Measurements from ENCODE around the gene SAP30L.

Gene SAP30L

GRCh38 chr5:154466147-154466546 is 20.4 kb downstream of the SAP30L start:
- no peak overlapping the region for H3K27ac ChIP-seq (ENCODE audit: low read depth, low read length)
- H3K4me3 ChIP-seq (ENCODE audit: low read length) = no peak overlapping the region
- no peaks in the 10 kb centered on the region for H3K4me1 ChIP-seq (ENCODE audit: insufficient read depth, low read length)
- H3K9me3 ChIP-seq (ENCODE audit: insufficient read depth, low read depth, low read length) = no peaks in the 10 kb centered on the region
- 75% methylated on average over 5 of the region's 5 CpGs for WGBS
- H3K27me3 ChIP-seq (ENCODE audit: insufficient read depth, low read length) = peaks cover 52% of the 10 kb centered on the region
- H3K9ac ChIP-seq (ENCODE audit: low read depth, low read length) = no peak overlapping the region
- no peaks in the 10 kb centered on the region for H3K36me3 ChIP-seq (ENCODE audit: insufficient read depth, low read length)

- Histone ChIP-seq H3K9me3 (ENCODE audit: insufficient read depth, low read depth, low read length) (no peaks in the 10 kb centered on the region), H3K9ac (ENCODE audit: low read depth, low read length) (no peak overlapping the region), H3K36me3 (ENCODE audit: insufficient read depth, low read length) (no peaks in the 10 kb centered on the region), H3K27me3 (ENCODE audit: insufficient read depth, low read length) (peaks cover 58% of the 10 kb centered on the region), H3K4me1 (ENCODE audit: insufficient read depth, low read length) (no peaks in the 10 kb centered on the region), H3K4me3 (ENCODE audit: low read length) (no peak overlapping the region), H3K27ac (ENCODE audit: low read depth, low read length) (no peak overlapping the region)
- 83% methylated on average over 5 of the region's 5 CpGs for WGBS
These were observed 20.9 kb downstream of the SAP30L start for GRCh38 chr5:154466671-154467070.

- no peaks in the 10 kb centered on the region for H3K9me3 ChIP-seq (ENCODE audit: insufficient read depth, low read depth, low read length)
- H3K9ac ChIP-seq (ENCODE audit: low read depth, low read length) = no peak overlapping the region
- no peaks in the 10 kb centered on the region; the same call in 1 of the 2 replicates for H3K4me1 ChIP-seq (ENCODE audit: insufficient read depth, low read length)
- WGBS = 36% methylated on average over 18 of the region's 18 CpGs
- no peak overlapping the region for H3K4me3 ChIP-seq (ENCODE audit: low read length)
- peaks cover 69% of the 10 kb centered on the region for H3K27me3 ChIP-seq (ENCODE audit: insufficient read depth, low read length)
- no peak overlapping the region for H3K27ac ChIP-seq (ENCODE audit: low read depth, low read length)
- no peaks in the 10 kb centered on the region for H3K36me3 ChIP-seq (ENCODE audit: insufficient read depth, low read length)
These were observed 22.0 kb downstream of the SAP30L start for GRCh38 chr5:154467655-154468354.

GRCh38 chr5:154470137-154470536 is 24.3 kb downstream of the SAP30L start:
- Histone ChIP-seq H3K9ac (ENCODE audit: low read depth, low read length) (no peak overlapping the region), H3K27ac (ENCODE audit: low read depth, low read length) (no peak overlapping the region), H3K36me3 (ENCODE audit: insufficient read depth, low read length) (no peaks in the 10 kb centered on the region), H3K4me1 (ENCODE audit: insufficient read depth, low read length) (peaks cover 7% of the 10 kb centered on the region), H3K27me3 (ENCODE audit: insufficient read depth, low read length) (peaks cover 92% of the 10 kb centered on the region), H3K9me3 (ENCODE audit: insufficient read depth, low read depth, low read length) (no peaks in the 10 kb centered on the region), H3K4me3 (ENCODE audit: low read length) (no peak overlapping the region)
- no CpG with 5 or more reads among the region's 2 CpGs for WGBS

- Histone ChIP-seq H3K36me3 (ENCODE audit: insufficient read depth, low read length) (no peaks in the 10 kb centered on the region), H3K27me3 (ENCODE audit: insufficient read depth, low read length) (peaks cover 98% of the 10 kb centered on the region), H3K4me3 (ENCODE audit: low read length) (no peak overlapping the region), H3K9me3 (ENCODE audit: insufficient read depth, low read depth, low read length) (no peaks in the 10 kb centered on the region), H3K27ac (ENCODE audit: low read depth, low read length) (no peak overlapping the region), H3K4me1 (ENCODE audit: insufficient read depth, low read length) (peaks cover 16% of the 10 kb centered on the region), H3K9ac (ENCODE audit: low read depth, low read length) (no peak overlapping the region)
- 19% methylated on average over 8 of the region's 11 CpGs for WGBS
These were observed 25.4 kb downstream of the SAP30L start for GRCh38 chr5:154470947-154471870.

GRCh38 chr5:154472871-154473580 is 27.2 kb downstream of the SAP30L start:
- Histone ChIP-seq H3K4me3 (ENCODE audit: low read length) (peak overlapping the region; percentile 33), H3K4me1 (ENCODE audit: insufficient read depth, low read length) (peaks cover 16% of the 10 kb centered on the region), H3K9ac (ENCODE audit: low read depth, low read length) (no peak overlapping the region), H3K9me3 (ENCODE audit: insufficient read depth, low read depth, low read length) (no peaks in the 10 kb centered on the region), H3K27ac (ENCODE audit: low read depth, low read length) (no peak overlapping the region), H3K36me3 (ENCODE audit: insufficient read depth, low read length) (no peaks in the 10 kb centered on the region), H3K27me3 (ENCODE audit: insufficient read depth, low read length) (peaks cover 100% of the 10 kb centered on the region)
- 2% methylated on average over 33 of the region's 35 CpGs for WGBS

- Histone ChIP-seq H3K4me1 (ENCODE audit: insufficient read depth, low read length) (peaks cover 16% of the 10 kb centered on the region), H3K27ac (ENCODE audit: low read depth, low read length) (no peak overlapping the region), H3K36me3 (ENCODE audit: insufficient read depth, low read length) (no peaks in the 10 kb centered on the region), H3K9ac (ENCODE audit: low read depth, low read length) (no peak overlapping the region), H3K9me3 (ENCODE audit: insufficient read depth, low read depth, low read length) (no peaks in the 10 kb centered on the region), H3K4me3 (ENCODE audit: low read length) (peak overlapping the region; percentile 33), H3K27me3 (ENCODE audit: insufficient read depth, low read length) (peaks cover 100% of the 10 kb centered on the region)
- WGBS = 1% methylated on average over 36 of the region's 40 CpGs
These were observed 27.9 kb downstream of the SAP30L start for GRCh38 chr5:154473581-154474283.

- no peak overlapping the region for H3K27ac ChIP-seq (ENCODE audit: low read depth, low read length)
- H3K36me3 ChIP-seq (ENCODE audit: insufficient read depth, low read length) = no peaks in the 10 kb centered on the region
- no peak overlapping the region for H3K4me3 ChIP-seq (ENCODE audit: low read length)
- no peak overlapping the region for H3K9ac ChIP-seq (ENCODE audit: low read depth, low read length)
- H3K27me3 ChIP-seq (ENCODE audit: insufficient read depth, low read length) = peaks cover 100% of the 10 kb centered on the region
- H3K9me3 ChIP-seq (ENCODE audit: insufficient read depth, low read depth, low read length) = no peaks in the 10 kb centered on the region
- H3K4me1 ChIP-seq (ENCODE audit: insufficient read depth, low read length) = peaks cover 22% of the 10 kb centered on the region
- WGBS = 3% methylated on average over 17 of the region's 17 CpGs
These were observed 28.9 kb downstream of the SAP30L start for GRCh38 chr5:154474396-154475334.

GRCh38 chr5:154475591-154476353 is 30.0 kb downstream of the SAP30L start:
- no peak overlapping the region for H3K27ac ChIP-seq (ENCODE audit: low read depth, low read length)
- H3K36me3 ChIP-seq (ENCODE audit: insufficient read depth, low read length) = no peaks in the 10 kb centered on the region
- H3K4me3 ChIP-seq (ENCODE audit: low read length) = peak overlapping the region; percentile 48
- H3K4me1 ChIP-seq (ENCODE audit: insufficient read depth, low read length) = peaks cover 28% of the 10 kb centered on the region
- H3K9me3 ChIP-seq (ENCODE audit: insufficient read depth, low read depth, low read length) = no peaks in the 10 kb centered on the region
- no peak overlapping the region for H3K9ac ChIP-seq (ENCODE audit: low read depth, low read length)
- peaks cover 100% of the 10 kb centered on the region for H3K27me3 ChIP-seq (ENCODE audit: insufficient read depth, low read length)
- 1% methylated on average over 46 of the region's 46 CpGs for WGBS

All from HUES64 (cell line).